Endodermal cell (in vitro differentiated cells): ENCODE results near the gene IL4I1. TPM values are rescaled to one million over a fixed set of nuclear protein-coding genes. Genes with fewer than 3 reads are reported as not detected.

Source experiments
- DNase-seq: peaks from one replicate; pipeline ENCODE4 v3.0.0-alpha.2; 2017
- H3K27ac ChIP-seq: 2 replicates; pipeline ENCODE4 v1.5.1; 2013; ENCODE audit warnings: mild to moderate bottlenecking, low read depth, low read length, moderate library complexity
- H3K27me3 ChIP-seq: 2 replicates; pipeline ENCODE4 v1.6.1; 2013; ENCODE audit warnings: mild to moderate bottlenecking, low read length, moderate library complexity; ENCODE audit not compliant: insufficient read depth, control insufficient read depth, poor library complexity, severe bottlenecking
- H3K36me3 ChIP-seq: 2 replicates; pipeline ENCODE4 v1.7.0; 2013; ENCODE audit warnings: mild to moderate bottlenecking, low read length, moderate library complexity; ENCODE audit not compliant: control insufficient read depth, insufficient read depth
- H3K4me1 ChIP-seq: one replicate; pipeline ENCODE4 v1.7.0; 2013; ENCODE audit warnings: low read length; ENCODE audit not compliant: control insufficient read depth, insufficient read depth
- H3K4me3 ChIP-seq: 2 replicates; pipeline ENCODE4 v1.5.1; 2013; ENCODE audit warnings: mild to moderate bottlenecking, low read length, moderate library complexity
- H3K9ac ChIP-seq: 2 replicates; pipeline ENCODE4 v1.6.1; 2013; ENCODE audit warnings: mild to moderate bottlenecking, low read length, moderate library complexity; ENCODE audit not compliant: poor library complexity, severe bottlenecking; ENCODE audit errors: extremely low read depth
- H3K9me3 ChIP-seq: 2 replicates; pipeline ENCODE4 v1.6.1; 2013; ENCODE audit warnings: mild to moderate bottlenecking, low read length, moderate library complexity; ENCODE audit not compliant: control insufficient read depth
- H3K27ac Mint-ChIP-seq: 2 replicates; pipeline ENCODE4 v1.8.0; 2020; ENCODE audit warnings: mixed read lengths
- H3K27me3 Mint-ChIP-seq: 2 replicates; pipeline ENCODE4 v1.8.0; 2021; ENCODE audit warnings: mild to moderate bottlenecking, mixed read lengths; ENCODE audit not compliant: insufficient read depth
- H3K36me3 Mint-ChIP-seq: 2 replicates; pipeline ENCODE4 v1.8.0; 2020; ENCODE audit warnings: low read depth, mixed read lengths
- H3K4me1 Mint-ChIP-seq: 2 replicates; pipeline ENCODE4 v1.8.0; 2020; ENCODE audit warnings: mixed read lengths
- H3K4me3 Mint-ChIP-seq: 2 replicates; pipeline ENCODE4 v1.8.0; 2020; ENCODE audit warnings: mild to moderate bottlenecking, moderate library complexity, mixed read lengths
- H3K9me3 Mint-ChIP-seq: 2 replicates; pipeline ENCODE4 v1.8.0; 2020; ENCODE audit warnings: mild to moderate bottlenecking, mixed read lengths
- WGBS, 2 experiments: methylation state at CpG; one replicate each; pipeline versions ENCODE4 v1.1.5 to v1.1.7; 2013; ENCODE audit warnings: missing lambda C conversion rate in 2 of 2, mixed read lengths in 1 of 2; ENCODE audit not compliant: insufficient coverage in 1 of 2, insufficient read length in 1 of 2; 5-methylcytosine and 5-hydroxymethylcytosine counted together
- total RNA-seq, 2 donors: library from RNA; stranded (reverse); fragmentation: NEBNext Ultra II Directional in 1 of 2; extraction: Animal tissue kit (Norgen Biotek cat#: 25700) in 1 of 2; gene quantifications; 2 replicates in 1 of 2; 3 replicates in 1 of 2; pipeline ENCODE4 v1.2.1, GENCODE V29; 2021
- TF ChIP-seq, protein P1 (sequence below): fragments of 200-600 bp; sonication (generic); conservative IDR thresholded peaks from 2 replicates; pipeline ENCODE4 v1.5.0; 2021; ENCODE audit warnings: antibody characterized with exemption, mild to moderate bottlenecking

Gene IL4I1
- total RNA-seq, 2 donors from 2014 or later = 0.97 TPM; not detected in 1

GRCh38 chr19:49884760-49885159, 11.9 kb downstream of the IL4I1 start:
- Mint-ChIP-seq H3K27me3 (peaks cover 8% of the 10 kb centered on the region), H3K4me1 (no peaks in the 10 kb centered on the region), H3K4me3 (no peak overlapping the region), H3K36me3 (peaks cover 66% of the 10 kb centered on the region), H3K27ac (no peak overlapping the region), H3K9me3 (peaks cover 5% of the 10 kb centered on the region)
- TF ChIP-seq, protein P1, sequence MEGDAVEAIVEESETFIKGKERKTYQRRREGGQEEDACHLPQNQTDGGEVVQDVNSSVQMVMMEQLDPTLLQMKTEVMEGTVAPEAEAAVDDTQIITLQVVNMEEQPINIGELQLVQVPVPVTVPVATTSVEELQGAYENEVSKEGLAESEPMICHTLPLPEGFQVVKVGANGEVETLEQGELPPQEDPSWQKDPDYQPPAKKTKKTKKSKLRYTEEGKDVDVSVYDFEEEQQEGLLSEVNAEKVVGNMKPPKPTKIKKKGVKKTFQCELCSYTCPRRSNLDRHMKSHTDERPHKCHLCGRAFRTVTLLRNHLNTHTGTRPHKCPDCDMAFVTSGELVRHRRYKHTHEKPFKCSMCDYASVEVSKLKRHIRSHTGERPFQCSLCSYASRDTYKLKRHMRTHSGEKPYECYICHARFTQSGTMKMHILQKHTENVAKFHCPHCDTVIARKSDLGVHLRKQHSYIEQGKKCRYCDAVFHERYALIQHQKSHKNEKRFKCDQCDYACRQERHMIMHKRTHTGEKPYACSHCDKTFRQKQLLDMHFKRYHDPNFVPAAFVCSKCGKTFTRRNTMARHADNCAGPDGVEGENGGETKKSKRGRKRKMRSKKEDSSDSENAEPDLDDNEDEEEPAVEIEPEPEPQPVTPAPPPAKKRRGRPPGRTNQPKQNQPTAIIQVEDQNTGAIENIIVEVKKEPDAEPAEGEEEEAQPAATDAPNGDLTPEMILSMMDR = no peak
- Histone ChIP-seq H3K27ac (no peak overlapping the region), H3K4me1 (no peaks in the 10 kb centered on the region), H3K9me3 (no peaks in the 10 kb centered on the region), H3K27me3 (no peaks in the 10 kb centered on the region), H3K4me3 (no peak overlapping the region), H3K36me3 (peaks cover 47% of the 10 kb centered on the region), H3K9ac (no peak overlapping the region)
- 92 to 96% methylated on average over 2 to 3 of the region's 3 CpGs for WGBS, 2 experiments
- no peak for DNase-seq

GRCh38 chr19:49884109-49884508, 12.6 kb downstream of the IL4I1 start:
- Histone ChIP-seq H3K27me3 (no peaks in the 10 kb centered on the region), H3K4me1 (no peaks in the 10 kb centered on the region), H3K27ac (no peak overlapping the region), H3K9ac (no peak overlapping the region), H3K9me3 (no peaks in the 10 kb centered on the region), H3K36me3 (peaks cover 53% of the 10 kb centered on the region), H3K4me3 (no peak overlapping the region)
- WGBS, 2 experiments = 92 to 94% methylated on average over 14 to 18 of the region's 18 CpGs
- Mint-ChIP-seq H3K4me1 (no peaks in the 10 kb centered on the region), H3K36me3 (peaks cover 66% of the 10 kb centered on the region), H3K4me3 (no peak overlapping the region), H3K9me3 (no peaks in the 10 kb centered on the region), H3K27me3 (peaks cover 3% of the 10 kb centered on the region), H3K27ac (no peak overlapping the region)
- DNase-seq = no peak
- TF ChIP-seq, protein P1 = no peak

- no peaks in the 10 kb centered on the region for H3K4me1 ChIP-seq
- no peak overlapping the region for H3K4me3 ChIP-seq
- H3K27me3 Mint-ChIP-seq = no peaks in the 10 kb centered on the region
- H3K4me1 Mint-ChIP-seq = peaks cover 2% of the 10 kb centered on the region
- TF ChIP-seq, protein P1 = no peak
- no peaks in the 10 kb centered on the region for H3K27me3 ChIP-seq
- no peaks in the 10 kb centered on the region for H3K9me3 Mint-ChIP-seq
- H3K27ac ChIP-seq = no peak overlapping the region
- H3K27ac Mint-ChIP-seq = no peak overlapping the region
- H3K9me3 ChIP-seq = no peaks in the 10 kb centered on the region
- peaks cover 57% of the 10 kb centered on the region for H3K36me3 ChIP-seq
- H3K9ac ChIP-seq = no peak overlapping the region
- H3K4me3 Mint-ChIP-seq = no peak overlapping the region
- H3K36me3 Mint-ChIP-seq = peaks cover 67% of the 10 kb centered on the region
- 94 to 97% methylated on average over 4 to 5 of the region's 5 CpGs for WGBS, 2 experiments
- no peak for DNase-seq
Measured at GRCh38 chr19:49883094-49883493, 13.6 kb downstream of the IL4I1 start.
